Activated CD8-positive, alpha-beta memory T cell treated with anti-CD3 and anti-CD28 coated beads for 36 hours (primary cell): Measurements from ENCODE around the gene YPEL5. TPM values are rescaled to one million over a fixed set of nuclear protein-coding genes. Genes with fewer than 3 reads are reported as not detected.
"Not testable (repeated sequence)": the region's sequence is repeated elsewhere in the genome, so short reads cannot be mapped to it uniquely, and the experiment has no call there.

Experiments used
- CTCF ChIA-PET: fragments of 350-600 bp; sonication (Branson Sonifier 250); formaldehyde crosslinking; loops from one replicate; lab custom pipeline; 2021; ENCODE audit warnings: antibody characterized with exemption; lab: Charles Lee
- POLR2A ChIA-PET: fragments of 350-600 bp; sonication (Branson Sonifier 250); formaldehyde crosslinking; loops from one replicate; lab custom pipeline; 2021; ENCODE audit warnings: antibody characterized with exemption; lab: Charles Lee
- total RNA-seq, 2 experiments: library from RNA; stranded (reverse); gene quantifications; one replicate each; pipeline ENCODE4 v1.2.3, GENCODE V29; 2021

Gene YPEL5
- 10 to 100 TPM; 35.2 to 36.8 TPM for total RNA-seq

DNA sequence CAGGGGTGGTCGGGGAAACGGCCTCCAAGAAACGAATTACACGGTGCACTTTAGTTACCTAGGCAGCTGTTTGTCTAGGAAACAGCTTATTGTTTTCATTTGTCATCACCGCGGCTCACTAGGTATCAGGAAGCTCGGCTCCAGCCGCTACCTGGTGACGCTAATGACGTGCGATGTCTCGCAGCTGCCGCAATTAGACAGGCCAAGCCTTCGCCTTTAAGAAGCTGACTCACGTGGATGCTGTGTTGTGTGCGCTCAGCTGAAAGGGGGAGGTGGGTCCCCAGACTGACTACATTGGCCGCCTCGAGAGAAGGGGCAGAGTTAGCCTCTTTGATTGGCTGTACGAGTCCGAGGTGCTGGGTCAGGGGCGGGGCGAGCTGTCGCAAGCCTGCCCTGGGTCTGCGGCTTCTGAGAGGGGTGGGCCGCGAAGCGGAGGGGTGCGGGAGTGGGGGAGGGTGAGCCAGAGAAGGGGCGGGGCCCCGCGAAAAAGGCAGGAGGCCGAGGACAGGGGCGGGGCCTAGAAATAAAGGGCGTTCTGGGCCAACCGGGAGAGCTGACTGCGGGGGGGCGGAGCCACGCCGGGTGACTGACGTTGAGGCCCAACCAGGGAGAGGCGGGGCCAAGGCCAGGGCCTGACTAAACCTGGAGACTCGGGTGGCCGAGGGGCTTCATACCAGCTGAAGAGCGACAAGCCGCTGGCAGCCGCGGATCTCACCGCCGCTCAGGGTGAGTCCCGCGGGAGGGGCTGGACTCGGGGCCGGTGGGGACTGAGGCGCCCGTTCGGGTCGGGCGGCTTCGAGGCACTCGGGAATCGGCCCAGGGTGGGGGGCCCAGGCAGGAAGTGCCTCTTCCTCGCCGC is at the start of gene YPEL5:
Gene YPEL5 (plus strand): TSS at position 671 of the 859 bp plus-strand sequence. CDS start 9,645 bp downstream, outside the sequence.
- POLR2A ChIA-PET = interaction anchor here (0.6 to 2.5 kb wide), 8 partner anchors 84 to 1973 kb away, joined by 3 to 9 read pairs (median 4); partner anchors contain the start of gene LBH

DNA sequence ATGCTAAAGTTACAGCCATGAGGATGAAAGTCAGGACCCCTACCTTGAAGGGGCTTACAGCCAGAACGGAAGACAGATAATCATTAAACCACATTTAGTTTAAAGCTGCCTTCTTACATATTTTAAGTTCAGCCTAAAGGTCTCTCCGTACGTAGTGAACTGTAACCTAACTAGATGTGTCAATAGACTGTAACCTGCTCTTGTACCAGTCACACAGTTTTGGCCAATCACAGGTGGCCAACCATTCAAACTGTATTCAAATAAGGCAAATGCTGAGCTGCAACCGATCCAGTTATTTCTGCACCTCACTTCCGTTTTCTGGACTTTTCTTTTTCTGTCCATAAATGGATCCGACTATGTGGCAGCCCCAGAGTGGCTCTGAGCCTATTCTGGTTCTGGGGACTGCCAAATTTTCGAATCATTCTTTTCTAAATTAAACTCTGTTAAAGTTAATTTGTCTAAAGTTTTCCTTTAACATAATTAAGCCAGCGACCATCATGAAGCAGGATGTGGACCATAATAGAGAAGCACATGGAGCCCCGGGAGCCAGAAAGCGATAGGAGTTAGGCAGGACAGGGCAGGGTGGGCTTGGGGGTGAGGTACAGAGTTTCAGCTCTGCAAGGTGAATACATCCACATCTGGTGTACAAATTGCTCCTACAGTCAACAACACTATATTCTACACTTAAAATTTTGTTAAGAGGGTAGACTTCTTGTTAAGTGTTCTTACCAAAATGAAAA is 48.4 kb upstream of the YPEL5 start:
- ChIA-PET POLR2A (no interaction called here), CTCF (interaction anchor here (1.0 kb wide), 1 partner anchor 16 kb away, joined by 3 read pairs; no protein-coding TSS in a partner anchor)

More for the DNA sequence above, at the start of gene YPEL5:
- CTCF ChIA-PET = interaction anchor here (0.6 to 5.6 kb wide), 4 partner anchors 19 to 565 kb away, joined by 3 to 41 read pairs (median 6); no protein-coding TSS in a partner anchor

DNA sequence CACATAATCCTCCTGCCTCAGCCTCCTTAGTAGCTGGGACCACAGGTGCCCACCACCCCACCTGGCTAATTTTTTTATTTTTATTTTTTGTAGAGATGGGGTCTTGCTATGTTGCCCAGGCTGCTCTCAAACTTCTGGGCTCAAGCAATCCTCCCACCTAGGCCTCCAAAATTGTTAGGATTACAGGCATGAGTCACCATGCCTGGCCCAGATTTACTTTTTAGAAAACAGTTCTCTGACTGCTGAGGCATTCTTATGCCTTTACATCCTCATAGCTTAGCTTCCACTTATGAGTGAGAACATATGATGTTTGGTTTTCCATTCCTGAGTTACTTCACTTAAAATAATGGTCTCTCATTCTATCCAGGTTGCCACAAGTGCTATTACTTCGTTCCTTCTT is 47.4 kb upstream of the YPEL5 start:
- CTCF ChIA-PET, POLR2A ChIA-PET: not testable (repeated sequence)

DNA sequence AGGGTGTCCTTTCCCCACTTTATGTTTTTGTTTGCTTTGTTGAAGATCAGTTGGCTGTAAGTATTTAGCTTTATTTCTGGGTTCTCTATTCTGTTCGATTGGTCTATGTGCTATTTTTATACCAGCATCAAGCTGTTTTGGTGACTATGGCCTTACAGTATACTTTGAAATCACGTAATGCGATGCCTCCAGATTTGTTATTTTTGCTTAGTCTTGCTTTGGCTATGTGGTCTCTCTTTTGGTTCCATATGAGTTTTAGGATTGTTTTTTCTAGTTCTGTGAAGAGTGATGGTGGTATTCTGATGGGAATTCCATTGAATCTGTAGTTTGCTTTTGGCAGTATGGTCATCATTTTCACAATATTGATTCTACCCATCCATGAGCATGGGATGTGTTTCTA is 46.1 kb upstream of the YPEL5 start:
- CTCF ChIA-PET, POLR2A ChIA-PET: not testable (repeated sequence)

DNA sequence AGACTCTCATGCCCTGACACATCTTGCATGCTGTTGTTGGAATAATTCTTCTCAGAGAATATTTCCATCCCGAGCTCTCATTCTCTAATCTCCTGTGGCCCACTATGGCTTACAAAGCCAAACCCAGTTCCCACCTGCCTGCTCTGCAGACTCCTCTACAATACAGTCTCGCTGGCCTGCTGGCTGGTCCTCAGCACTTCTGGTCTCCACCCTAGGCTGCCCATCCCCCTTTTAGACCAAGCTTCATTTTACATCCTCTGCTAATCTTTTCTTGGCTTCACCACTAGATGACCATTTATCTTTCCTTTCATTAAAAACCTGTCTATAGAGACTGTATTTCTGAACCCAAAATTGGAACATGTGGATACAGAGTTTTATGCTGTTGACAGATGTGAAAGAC is 42.5 kb upstream of the YPEL5 start:
- CTCF ChIA-PET = no interaction called here
- POLR2A ChIA-PET = no interaction called here

DNA sequence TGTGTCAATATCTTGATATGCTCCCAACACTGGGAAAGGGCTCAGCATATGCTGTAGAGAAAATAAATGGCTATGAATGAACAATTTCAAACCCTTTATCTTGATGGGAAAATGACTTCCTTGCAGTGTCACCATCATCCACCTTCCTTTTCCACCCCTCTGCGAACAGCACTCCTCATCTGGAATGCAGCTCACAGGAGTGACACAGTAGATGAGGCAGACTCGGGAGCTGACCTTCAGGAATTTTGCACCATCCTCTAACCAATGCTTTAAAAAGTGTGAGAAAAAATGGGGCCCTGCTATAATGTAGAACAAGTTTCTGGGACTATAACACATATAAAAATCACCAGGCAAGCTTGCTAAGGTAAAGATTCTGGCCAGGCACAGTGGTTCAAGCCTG is 41.3 kb upstream of the YPEL5 start:
- ChIA-PET CTCF (no interaction called here), POLR2A (no interaction called here)

DNA sequence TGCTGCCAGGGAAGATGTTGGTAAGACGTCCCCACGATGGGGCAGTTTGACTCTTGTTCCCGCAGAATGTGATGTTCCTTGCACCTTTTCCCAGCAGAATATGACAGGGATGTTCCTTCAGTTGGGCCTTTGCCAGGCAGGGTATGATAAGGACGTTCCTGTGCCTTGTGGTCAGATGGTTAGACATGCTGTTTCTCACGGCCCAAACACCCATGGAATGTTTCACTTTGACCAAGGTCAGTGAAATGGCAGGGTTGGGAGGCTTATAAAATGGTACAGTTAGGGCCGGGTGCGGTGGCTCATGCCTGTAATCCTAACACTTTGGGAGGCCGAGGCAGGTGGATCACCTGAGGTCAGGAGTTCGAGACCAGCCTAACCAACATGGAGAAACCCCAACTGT is 40.3 kb upstream of the YPEL5 start:
- ChIA-PET POLR2A (no interaction called here), CTCF (no interaction called here)

DNA sequence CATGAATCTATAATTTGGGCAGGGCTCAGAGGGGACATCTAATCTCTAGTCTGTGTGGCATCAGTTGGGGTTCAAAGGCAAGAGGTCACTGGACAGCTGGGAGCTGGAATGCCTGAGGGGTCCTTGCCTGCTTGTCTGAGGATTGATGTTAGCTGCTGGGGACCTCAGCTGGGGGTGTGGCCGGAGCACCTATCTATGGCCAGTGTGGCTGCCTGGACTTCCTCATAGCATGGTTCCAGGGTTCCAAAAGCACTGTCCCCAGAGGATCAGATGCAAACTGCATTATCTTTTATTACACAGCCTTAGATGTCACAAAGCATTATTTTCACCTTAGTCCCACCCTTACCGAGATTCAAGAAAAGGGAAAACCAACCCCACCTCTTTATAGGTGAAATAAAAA is 38.6 kb upstream of the YPEL5 start:
- POLR2A ChIA-PET = no interaction called here
- CTCF ChIA-PET = no interaction called here

DNA sequence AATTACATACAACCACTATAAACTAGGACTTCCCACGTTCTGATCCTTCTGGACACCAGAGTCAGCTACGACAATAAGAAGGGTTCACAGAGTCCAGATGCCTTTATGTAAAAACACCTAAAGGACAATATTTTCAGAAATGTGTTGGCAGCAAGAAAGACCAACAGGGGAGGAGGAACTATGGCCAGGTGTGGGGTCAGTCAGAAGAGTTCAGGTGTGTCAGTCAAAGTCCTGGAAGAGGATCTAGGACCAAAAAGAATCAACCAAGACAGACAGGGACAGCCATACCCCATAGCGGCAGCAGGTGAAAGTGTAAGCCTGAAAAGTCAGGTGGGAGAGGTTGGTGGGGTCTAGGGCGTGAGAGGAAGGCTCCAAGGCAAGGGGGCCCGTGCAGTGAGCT is 38.0 kb upstream of the YPEL5 start:
- CTCF ChIA-PET = no interaction called here
- POLR2A ChIA-PET = no interaction called here

DNA sequence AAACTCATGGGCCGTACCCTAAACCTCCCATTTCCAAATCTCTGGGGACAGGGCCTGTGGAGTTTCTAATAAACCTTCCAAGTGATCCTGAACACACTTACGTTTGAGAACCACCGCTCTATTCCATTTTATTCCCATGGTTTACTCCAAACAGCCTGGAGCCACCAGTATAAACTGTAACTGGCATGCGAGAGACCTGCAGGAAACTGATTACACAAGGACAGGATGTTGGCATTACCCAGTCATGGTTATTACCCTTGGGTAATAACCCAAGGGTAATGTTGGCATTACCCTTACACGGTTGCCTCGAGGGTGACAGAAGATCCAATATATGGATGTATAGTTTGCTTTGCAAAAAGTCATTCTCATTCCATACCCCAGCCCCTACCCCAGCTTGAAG is 37.0 kb upstream of the YPEL5 start:
- ChIA-PET POLR2A (no interaction called here), CTCF (no interaction called here)

DNA sequence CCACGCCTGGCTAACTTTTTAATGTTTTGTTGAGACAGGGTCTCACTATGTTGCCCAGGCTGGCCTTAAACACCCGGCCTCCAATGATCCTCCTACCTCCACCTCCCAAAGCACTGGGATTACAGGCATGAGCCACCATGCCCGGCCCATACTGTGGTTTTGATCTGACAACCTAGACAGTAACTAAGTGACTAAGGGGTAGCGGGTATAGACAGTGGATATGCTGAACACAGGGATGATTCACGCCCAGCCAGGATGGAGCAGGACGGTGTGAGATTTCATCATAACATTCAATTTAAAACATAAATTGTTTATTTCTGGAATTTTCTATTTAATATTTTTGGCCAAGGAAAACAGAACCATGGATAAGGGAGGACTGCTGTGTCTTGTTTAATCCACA is 36.0 kb upstream of the YPEL5 start:
- ChIA-PET POLR2A (no interaction called here), CTCF (interaction anchor here (1.0 kb wide), 1 partner anchor 601 kb away, joined by 3 read pairs; no protein-coding TSS in a partner anchor)

DNA sequence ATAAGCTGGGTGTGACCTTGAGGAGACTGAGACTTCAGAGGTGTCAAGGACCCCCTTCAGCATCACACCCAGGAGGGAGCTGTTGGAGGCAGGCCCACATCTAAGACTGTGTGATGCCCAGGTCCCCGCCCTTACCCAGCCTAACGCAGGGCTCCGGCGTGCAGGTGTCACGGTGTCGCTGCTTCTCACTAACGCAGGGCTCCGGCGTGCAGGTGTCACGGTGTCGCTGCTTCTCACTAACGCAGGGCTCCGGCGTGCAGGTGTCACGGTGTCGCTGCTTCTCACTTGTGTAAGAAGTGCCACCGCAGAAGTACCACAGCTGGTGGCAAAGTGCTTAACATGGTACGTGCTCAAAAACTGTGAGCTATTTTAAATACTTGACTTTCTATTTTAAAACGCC is 35.6 kb upstream of the YPEL5 start:
- POLR2A ChIA-PET = not testable (repeated sequence)
- CTCF ChIA-PET = interaction anchor here (1.0 kb wide), 1 partner anchor 600 kb away, joined by 3 read pairs; no protein-coding TSS in a partner anchor

DNA sequence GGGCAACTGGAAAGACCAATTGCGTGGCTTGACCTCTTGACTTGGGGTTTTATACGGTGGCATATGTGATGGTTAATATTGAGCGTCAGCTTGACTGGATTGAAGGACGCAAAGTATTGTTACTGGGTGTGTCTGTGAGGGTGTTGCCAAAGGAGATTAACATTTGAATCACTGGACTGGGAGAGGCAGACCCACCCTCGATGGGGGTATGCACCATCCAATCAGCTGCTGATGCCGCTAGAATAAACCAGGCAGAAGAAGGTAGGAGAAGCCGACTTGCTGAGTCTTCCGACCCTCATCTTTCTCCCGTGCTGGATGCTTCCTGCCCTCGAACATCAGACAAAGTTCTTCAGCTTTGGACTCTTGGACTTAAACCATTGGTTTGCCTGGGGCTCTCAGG is 34.2 kb upstream of the YPEL5 start:
- ChIA-PET POLR2A (no interaction called here), CTCF (no interaction called here)

DNA sequence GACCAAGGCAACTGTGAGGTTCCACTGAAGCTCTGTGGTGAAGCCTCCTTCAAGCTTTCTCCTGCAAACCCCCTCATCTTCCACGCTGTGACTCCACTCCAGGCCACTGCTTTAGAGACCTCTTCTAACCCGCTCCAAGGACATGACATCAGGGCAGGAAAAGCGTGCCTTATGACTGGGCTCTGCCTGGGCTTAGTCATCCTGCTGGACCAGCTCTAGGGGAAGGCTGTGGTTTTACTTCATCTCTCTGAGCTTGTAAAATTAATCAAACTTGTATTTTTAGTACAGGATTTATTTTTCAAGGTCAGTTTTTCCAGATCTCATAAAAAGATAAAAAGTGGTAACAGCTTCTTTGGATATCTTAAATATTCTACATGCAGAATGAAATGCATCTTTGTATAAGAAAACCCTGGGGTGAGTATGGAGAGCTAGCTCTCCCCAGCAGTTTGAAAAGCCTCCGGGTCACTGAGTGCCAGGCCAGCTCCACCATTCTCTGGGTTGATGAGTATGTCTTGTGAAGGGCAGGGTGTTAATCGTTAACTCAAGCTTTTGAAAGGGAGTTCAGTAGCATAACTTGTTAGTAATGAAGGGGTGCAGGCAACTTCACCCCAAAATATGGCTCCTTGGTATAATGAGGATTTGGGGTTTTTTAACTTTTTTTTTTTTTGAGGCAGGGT is 33.1 kb upstream of the YPEL5 start:
- CTCF ChIA-PET = interaction anchor here (0.5 to 1.1 kb wide), 2 partner anchors 24 to 113 kb away, joined by 3 to 4 read pairs; no protein-coding TSS in a partner anchor
- POLR2A ChIA-PET = no interaction called here

DNA sequence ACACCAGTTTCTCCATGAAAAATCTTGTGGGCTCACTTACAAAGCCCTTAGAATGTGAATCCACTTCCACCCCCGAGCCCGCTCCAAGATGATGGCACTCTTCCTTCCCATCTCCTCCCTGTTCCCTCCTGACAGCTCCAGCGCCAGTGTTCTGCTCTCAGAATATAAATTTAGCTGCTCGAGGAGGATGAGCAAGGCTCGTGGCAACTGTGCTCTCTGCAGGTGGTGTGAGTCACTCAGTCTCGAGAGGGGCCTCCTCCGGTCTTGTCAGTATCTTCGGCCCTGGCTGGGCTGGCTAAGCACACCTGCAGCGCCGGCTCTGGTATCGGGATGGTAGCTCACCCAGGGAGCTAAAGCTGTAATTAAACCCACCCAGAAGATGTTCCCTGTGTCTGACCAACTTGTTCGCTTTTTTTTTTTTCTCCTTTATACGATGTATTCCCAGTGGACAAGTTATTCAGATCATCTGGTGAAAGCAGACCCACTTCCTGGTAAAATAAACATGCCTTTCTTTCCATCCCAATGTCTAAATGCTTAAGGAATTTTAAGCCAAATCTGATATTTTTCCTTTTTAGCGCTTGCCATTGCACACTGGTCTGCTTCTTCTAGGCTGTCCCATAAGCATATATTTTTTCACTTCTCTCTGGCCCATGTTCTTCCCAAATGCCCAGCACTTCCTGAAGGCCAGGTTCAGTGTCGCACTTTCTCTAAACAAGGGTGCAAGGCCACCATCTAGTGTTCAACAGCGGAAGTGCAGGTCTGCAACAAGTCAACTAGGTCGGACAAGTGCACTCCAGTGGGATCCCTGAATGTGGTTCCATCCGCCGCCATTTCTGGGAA is 31.4 kb upstream of the YPEL5 start:
- CTCF ChIA-PET = interaction anchor here (0.6 to 1.7 kb wide), 5 partner anchors 17 to 596 kb away, joined by 3 to 6 read pairs (median 3); no protein-coding TSS in a partner anchor
- POLR2A ChIA-PET = no interaction called here

DNA sequence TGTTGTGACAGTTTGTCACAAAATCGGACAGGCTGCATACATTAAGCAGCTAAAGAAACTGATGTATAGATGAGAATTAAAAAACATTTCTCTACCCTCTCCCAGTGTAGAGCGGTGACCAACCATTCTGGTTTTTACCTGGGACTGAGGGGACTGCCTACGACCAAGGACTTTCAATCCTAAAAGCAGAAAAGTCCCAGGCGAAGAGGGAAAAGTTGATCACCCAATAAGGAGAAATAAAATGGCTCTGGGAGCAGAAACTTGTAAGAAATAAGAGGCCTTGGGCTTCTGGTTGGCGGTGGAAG is 30.9 kb upstream of the YPEL5 start:
- ChIA-PET POLR2A (no interaction called here), CTCF (interaction anchor here (1.7 kb wide), 1 partner anchor 27 kb away, joined by 4 read pairs; no protein-coding TSS in a partner anchor)

DNA sequence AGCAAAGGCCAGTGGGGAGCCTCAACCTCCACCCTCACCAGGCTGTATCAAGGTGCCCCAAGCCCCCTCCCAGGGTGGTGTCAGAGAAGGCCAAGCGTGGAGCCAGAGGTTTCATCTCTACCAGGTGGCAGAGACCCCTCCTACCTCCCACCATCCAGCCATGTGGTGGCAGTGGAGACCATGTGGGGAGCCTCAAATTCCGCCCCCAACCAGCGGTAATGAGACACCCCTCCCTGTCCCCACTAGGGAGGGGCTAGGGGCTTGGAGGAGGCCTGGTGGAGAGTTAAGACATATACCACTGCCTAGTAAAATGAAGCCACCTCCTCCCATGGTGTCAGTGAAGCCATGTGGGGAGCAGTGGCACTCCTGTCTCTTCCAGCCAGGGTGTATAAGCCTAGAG is 24.4 kb upstream of the YPEL5 start:
- CTCF ChIA-PET = interaction anchor here (0.5 kb wide), 1 partner anchor 30 kb away, joined by 3 read pairs; no protein-coding TSS in a partner anchor

DNA sequence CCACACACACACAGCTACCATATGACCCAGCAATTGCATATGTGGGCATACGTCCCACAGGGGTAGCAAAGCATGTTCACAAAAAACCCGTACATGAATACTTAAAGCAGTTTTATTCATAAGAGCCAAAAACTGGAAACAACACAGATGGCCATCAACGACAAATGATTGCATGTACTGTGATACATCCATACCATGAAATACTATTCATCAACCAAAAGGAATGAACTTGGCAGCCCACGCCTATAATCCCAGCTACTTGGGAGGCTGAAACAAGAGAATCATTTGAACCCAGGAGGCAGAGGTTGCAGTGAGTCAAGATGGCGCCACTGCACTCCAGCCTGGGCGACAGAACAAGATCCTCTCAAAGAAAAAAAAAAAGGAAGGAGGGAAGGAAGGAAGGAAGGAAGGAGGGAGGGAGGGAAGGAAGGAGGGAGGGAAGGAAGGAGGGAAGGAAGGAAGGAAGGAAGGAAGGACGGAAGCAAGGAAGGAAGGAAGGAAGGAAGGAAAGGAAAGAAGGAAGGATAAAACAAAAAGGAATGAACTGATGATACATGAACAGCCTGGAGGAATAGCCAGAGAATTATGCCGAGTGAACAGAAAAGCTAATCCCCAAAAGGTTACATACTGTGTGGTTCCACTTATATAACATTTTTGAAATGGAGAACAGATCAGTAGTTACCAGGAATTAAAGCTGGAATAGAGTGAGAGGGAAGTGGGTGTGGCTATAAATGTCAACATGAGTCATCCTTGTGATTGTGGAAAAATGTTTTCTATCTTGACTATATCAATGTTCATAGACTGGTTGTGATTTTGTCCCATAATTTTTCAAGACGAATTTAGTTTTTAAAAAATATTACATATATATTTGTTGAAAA is 19.6 kb upstream of the YPEL5 start:
- ChIA-PET POLR2A (no interaction called here), CTCF (no interaction called here)

More for the DNA sequence above, 24.4 kb upstream of the YPEL5 start:
- POLR2A ChIA-PET = no interaction called here
